SJCRH30 (cell line): Measurements from ENCODE around the gene STN1. TPM values are rescaled to one million over a fixed set of nuclear protein-coding genes. Genes with fewer than 3 reads are reported as not detected.

ENCODE experiments used
- DNase-seq, 2 experiments: peaks; one replicate each; pipeline ENCODE4 v3.0.0-alpha.2; 2015 to 2020
- H3K27ac ChIP-seq: fragments of 250-450 bp; sonication (Bioruptor Pico); 2 replicates; pipeline ENCODE4 v1.5.1; 2020; ENCODE audit warnings: mild to moderate bottlenecking, moderate library complexity
- H3K27me3 ChIP-seq: fragments of 250-450 bp; sonication (Bioruptor Pico); 2 replicates; pipeline ENCODE4 v1.5.1; 2020; ENCODE audit warnings: mild to moderate bottlenecking, moderate library complexity
- H3K36me3 ChIP-seq: fragments of 250-450 bp; sonication (Bioruptor Pico); 2 replicates; pipeline ENCODE4 v1.5.1; 2020; ENCODE audit warnings: mild to moderate bottlenecking, moderate library complexity
- H3K4me1 ChIP-seq: fragments of 250-450 bp; sonication (Bioruptor Pico); 2 replicates; pipeline ENCODE4 v1.5.1; 2020; ENCODE audit warnings: mild to moderate bottlenecking, moderate library complexity
- H3K4me3 ChIP-seq: fragments of 250-450 bp; sonication (Bioruptor Pico); 2 replicates; pipeline ENCODE4 v1.5.1; 2020; ENCODE audit warnings: mild to moderate bottlenecking, moderate library complexity
- H3K9me3 ChIP-seq: fragments of 250-450 bp; sonication (Bioruptor Pico); replicated peaks from 2 replicates; pipeline ENCODE4 v1.5.1; 2020; ENCODE audit warnings: mild to moderate bottlenecking, moderate library complexity
- total RNA-seq: library from RNA; depleted of rRNA; stranded (reverse); fragments of >200 nt; shearing (Covaris generic); gene quantifications from 2 replicates; pipeline ENCODE4 v1.2.3, GENCODE V29; 2014

STN1 gene
- total RNA-seq, 1 experiment from 2014 or later, result 10.3 TPM

GRCh38 chr10:103894441-103894864, 23.5 kb downstream of the STN1 start:
- Histone ChIP-seq H3K27me3 (no peaks in the 10 kb centered on the region), H3K9me3 (no peaks in the 10 kb centered on the region), H3K36me3 (no peaks in the 10 kb centered on the region), H3K4me3 (no peak overlapping the region), H3K4me1 (peaks cover 19% of the 10 kb centered on the region), H3K27ac (no peak overlapping the region)
- DNase-seq, result no peak

DNA sequence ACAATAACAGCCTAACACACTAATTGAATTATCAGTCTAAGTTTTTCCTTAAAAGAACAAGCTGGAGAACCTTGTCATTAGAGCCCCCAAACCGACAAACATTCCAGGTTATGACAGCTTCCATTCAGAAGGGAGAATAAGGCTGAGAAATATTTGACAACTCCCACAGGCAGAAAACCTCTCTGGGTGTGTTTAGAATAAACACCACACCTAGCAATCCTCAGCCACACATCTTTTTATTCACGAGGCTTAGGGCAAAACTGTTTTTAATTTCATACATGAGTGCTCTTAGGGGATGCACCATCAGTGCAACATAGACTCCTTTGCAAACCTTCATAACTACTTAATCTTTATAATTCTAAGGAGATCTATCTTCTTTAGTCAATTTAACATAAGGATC, 24.2 kb downstream of the STN1 start:
- Histone ChIP-seq H3K9me3 (no peaks in the 10 kb centered on the region), H3K4me1 (peaks cover 20% of the 10 kb centered on the region), H3K27ac (no peak overlapping the region), H3K4me3 (no peak overlapping the region), H3K36me3 (no peaks in the 10 kb centered on the region), H3K27me3 (no peaks in the 10 kb centered on the region)
- DNase-seq, result no peak

DNA sequence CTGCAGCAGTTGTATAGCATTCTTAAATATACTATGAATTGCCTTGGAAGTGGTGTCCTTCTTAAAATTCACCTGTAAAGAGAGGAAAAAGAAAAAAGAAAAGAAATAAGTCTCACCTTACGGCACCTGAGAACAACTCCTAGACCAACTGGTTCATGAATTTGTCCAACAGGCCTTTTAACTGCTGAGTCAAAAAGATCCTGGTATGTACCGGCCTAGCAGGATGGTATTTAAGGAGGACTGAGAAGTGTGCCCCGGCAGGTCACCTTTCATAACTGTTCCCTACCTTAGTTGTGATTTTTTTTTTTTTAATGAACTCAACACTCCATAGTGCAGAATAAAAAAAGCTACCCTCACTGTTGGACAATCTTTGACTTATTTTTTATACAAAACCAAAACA, 25.8 kb downstream of the STN1 start:
- no peaks in the 10 kb centered on the region for H3K9me3 ChIP-seq

GRCh38 chr10:103890688-103891087, 27.3 kb downstream of the STN1 start:
- no peak overlapping the region for H3K4me3 ChIP-seq
- H3K4me1 ChIP-seq, result peaks cover 27% of the 10 kb centered on the region
- DNase-seq, result no peak
- no peaks in the 10 kb centered on the region for H3K27me3 ChIP-seq
- no peak overlapping the region for H3K27ac ChIP-seq
- H3K36me3 ChIP-seq, result no peaks in the 10 kb centered on the region
- no peaks in the 10 kb centered on the region for H3K9me3 ChIP-seq

More for the DNA sequence above, 25.8 kb downstream of the STN1 start:
- Histone ChIP-seq H3K27ac (no peak overlapping the region), H3K4me3 (no peak overlapping the region), H3K27me3 (no peaks in the 10 kb centered on the region), H3K36me3 (no peaks in the 10 kb centered on the region), H3K4me1 (peaks cover 29% of the 10 kb centered on the region)
- DNase-seq, result no peak

DNA sequence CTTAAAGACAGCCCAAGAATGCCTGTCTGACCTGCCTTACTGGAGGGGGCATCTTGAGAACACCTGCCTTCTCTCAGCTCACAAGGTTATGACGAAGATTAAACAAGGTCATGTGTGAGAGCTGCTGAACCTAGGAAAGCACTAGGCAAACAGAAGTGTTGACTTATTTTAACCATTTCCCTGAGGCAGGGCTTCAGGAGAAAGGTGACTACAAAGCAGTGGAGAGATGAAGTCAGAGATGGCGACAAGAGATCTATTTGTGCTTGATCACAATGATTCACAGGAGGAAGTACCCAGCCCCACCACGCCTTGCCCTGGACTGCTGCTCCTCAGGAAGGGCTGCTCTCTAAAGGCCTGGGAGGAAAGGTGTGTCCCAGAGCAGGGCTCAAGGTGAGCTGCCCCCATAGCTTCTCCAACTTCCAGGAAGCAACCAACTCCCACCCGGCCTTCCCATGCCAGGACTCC, 27.8 kb downstream of the STN1 start:
- no peaks in the 10 kb centered on the region for H3K36me3 ChIP-seq
- DNase-seq, result no peak
- H3K4me3 ChIP-seq, result no peak overlapping the region
- peaks cover 22% of the 10 kb centered on the region for H3K4me1 ChIP-seq
- no peaks in the 10 kb centered on the region for H3K27me3 ChIP-seq
- H3K9me3 ChIP-seq, result no peaks in the 10 kb centered on the region
- H3K27ac ChIP-seq, result no peak overlapping the region

GRCh38 chr10:103889121-103889720, 28.8 kb downstream of the STN1 start:
- no peak overlapping the region for H3K4me3 ChIP-seq
- H3K36me3 ChIP-seq, result no peaks in the 10 kb centered on the region
- H3K27me3 ChIP-seq, result no peaks in the 10 kb centered on the region
- H3K27ac ChIP-seq, result no peak overlapping the region; the same call in 1 of the 2 replicates
- peaks cover 13% of the 10 kb centered on the region for H3K4me1 ChIP-seq
- DNase-seq, result no peak
- no peaks in the 10 kb centered on the region for H3K9me3 ChIP-seq

DNA sequence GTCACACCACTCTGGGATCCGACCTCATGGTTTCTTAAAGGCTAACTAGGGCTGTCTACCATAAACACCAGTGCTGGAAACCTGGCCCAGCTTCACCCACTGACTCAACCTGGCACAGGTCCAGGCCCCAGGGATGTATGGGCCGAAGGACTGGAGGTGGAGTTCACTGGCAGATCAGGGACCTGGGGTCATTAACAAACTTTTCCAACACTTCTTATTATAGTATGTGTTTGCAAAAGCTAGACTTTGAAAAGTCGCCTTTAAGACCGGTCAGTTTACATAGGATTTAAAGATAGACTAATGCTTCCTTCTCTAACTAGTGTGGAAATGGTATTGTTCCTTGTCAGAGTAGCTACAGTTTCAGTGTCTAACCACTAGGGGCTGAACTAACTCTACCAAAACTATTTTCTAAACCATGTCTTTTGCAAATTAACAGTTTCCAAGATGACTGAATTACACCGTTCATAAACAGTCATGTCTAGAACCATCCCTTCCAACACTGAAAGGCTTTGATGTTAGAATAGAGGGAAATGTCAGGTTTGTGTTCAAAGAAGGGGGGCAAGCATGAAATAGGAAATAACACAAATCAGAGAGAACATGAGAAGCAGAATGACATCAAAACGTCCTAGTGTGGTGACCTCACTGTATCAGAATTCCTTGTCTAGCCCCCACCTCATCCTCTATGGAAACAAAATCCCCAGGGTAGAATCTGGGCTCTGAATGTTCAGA, 29.7 kb downstream of the STN1 start:
- peak; percentile 56 to 77 for DNase-seq
- Histone ChIP-seq H3K27me3 (no peaks in the 10 kb centered on the region), H3K4me3 (no peak overlapping the region), H3K36me3 (no peaks in the 10 kb centered on the region), H3K4me1 (peaks cover 10% of the 10 kb centered on the region), H3K9me3 (no peaks in the 10 kb centered on the region), H3K27ac (peak overlapping the region; percentile 0; the same call in 1 of the 2 replicates)

DNA sequence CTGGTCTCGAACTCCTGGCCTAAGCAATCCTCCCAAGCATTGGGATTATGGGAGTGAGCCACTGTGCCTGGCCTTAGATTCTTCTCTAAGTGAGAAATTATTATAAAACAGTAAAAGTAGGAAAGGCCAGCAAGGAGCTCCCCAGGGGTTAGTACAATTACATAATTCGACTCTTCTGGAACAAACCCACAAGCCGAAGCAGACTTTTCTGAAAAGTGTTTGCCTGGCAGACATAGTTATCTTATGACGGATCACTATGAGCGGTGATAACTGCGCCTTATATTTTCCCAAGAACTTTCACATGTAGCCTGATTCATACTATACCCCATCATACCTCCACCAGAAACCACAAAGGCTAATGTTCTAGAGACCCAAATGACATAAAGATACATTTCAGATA, 32.4 kb downstream of the STN1 start:
- no peak for DNase-seq
- H3K27ac ChIP-seq, result no peak overlapping the region
- H3K4me3 ChIP-seq, result no peak overlapping the region
- peaks cover 10% of the 10 kb centered on the region for H3K4me1 ChIP-seq
- no peaks in the 10 kb centered on the region for H3K27me3 ChIP-seq
- no peaks in the 10 kb centered on the region for H3K9me3 ChIP-seq
- no peaks in the 10 kb centered on the region for H3K36me3 ChIP-seq

DNA sequence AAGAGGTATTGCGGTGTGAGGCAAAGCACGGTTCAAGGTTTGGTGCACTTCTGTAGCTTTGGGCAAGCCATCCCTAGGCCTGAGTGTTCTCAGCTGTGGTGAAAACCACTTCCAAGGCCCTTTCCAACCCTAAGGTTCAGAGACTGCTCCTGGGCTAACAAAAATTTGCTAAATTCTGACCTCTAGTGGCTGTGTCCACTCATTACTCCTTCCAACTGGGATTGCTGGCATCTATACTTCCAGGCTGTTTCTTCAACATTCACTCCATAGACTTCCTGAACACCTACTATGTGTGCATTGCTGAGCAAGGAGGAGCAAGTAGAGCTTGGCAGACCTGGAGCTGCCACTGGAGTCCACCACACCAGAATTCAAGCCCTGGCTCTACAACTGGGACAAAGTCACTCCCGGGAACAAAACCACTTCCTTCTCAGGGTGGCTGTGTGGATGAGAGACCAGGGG, 33.3 kb downstream of the STN1 start:
- peak; percentile 53 to 87 for DNase-seq
- no peak overlapping the region for H3K27ac ChIP-seq
- no peaks in the 10 kb centered on the region for H3K9me3 ChIP-seq
- no peaks in the 10 kb centered on the region for H3K27me3 ChIP-seq
- H3K4me3 ChIP-seq, result no peak overlapping the region
- H3K36me3 ChIP-seq, result no peaks in the 10 kb centered on the region
- peaks cover 10% of the 10 kb centered on the region for H3K4me1 ChIP-seq

- no peak for DNase-seq
- Histone ChIP-seq H3K4me3 (no peak overlapping the region), H3K36me3 (no peaks in the 10 kb centered on the region), H3K27me3 (no peaks in the 10 kb centered on the region), H3K27ac (no peak overlapping the region), H3K9me3 (no peaks in the 10 kb centered on the region), H3K4me1 (no peaks in the 10 kb centered on the region)
Observed at GRCh38 chr10:103882285-103883007, 35.5 kb downstream of the STN1 start.

- no peak for DNase-seq
- Histone ChIP-seq H3K36me3 (no peaks in the 10 kb centered on the region), H3K4me3 (no peak overlapping the region), H3K9me3 (no peaks in the 10 kb centered on the region), H3K27me3 (no peaks in the 10 kb centered on the region), H3K27ac (no peak overlapping the region), H3K4me1 (no peaks in the 10 kb centered on the region)
Observed at GRCh38 chr10:103881416-103882284, 36.3 kb downstream of the STN1 start.

- DNase-seq, result no peak
- Histone ChIP-seq H3K27me3 (no peaks in the 10 kb centered on the region), H3K36me3 (no peaks in the 10 kb centered on the region), H3K4me1 (no peaks in the 10 kb centered on the region), H3K9me3 (no peaks in the 10 kb centered on the region; the same call in 1 of the 2 replicates), H3K4me3 (no peak overlapping the region), H3K27ac (no peak overlapping the region)
Observed at GRCh38 chr10:103879831-103880230, 38.2 kb downstream of the STN1 start.

DNA sequence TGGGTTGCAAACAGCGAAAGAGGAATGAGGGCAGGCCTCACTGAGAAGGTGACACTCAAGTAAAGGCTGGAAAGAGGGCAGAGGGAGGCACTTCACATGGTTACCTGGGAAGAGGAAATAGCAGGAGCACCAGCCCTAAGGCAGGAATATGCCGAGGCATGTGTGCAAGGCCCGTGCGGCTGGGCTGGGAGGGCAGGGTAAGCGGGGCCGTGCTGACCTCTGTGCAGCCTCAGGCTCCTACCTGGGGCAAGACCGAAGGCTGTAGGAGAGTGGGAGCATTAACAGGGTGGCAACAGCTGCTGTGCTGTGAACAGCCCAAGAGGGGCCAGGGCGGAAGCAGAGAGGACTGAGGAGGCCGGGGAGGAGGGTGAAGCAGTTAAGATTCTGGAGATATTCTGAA, 38.6 kb downstream of the STN1 start:
- Histone ChIP-seq H3K36me3 (no peaks in the 10 kb centered on the region), H3K4me1 (no peaks in the 10 kb centered on the region), H3K27ac (no peak overlapping the region), H3K27me3 (no peaks in the 10 kb centered on the region), H3K9me3 (no peaks in the 10 kb centered on the region; the same call in 1 of the 2 replicates), H3K4me3 (no peak overlapping the region)
- no peak for DNase-seq

DNA sequence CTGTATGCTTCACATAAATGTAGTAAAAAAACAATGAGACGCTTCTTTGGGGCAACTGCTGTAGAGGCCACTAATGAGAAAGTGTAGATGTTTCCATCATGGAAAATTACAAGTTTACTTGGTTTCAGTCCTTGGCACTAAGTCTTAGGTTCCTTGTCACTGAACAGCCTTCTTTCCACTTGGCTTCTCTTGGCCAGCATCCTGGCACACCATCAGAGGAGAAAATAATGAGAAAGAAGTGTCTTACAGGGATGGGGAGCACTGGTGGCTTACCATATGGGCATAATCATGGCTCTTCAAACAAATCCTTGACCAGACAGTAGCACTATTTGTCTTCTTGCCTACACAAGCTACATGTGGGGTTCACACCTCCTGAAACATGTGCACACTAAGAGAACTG, 40.1 kb downstream of the STN1 start:
- H3K27me3 ChIP-seq, result no peaks in the 10 kb centered on the region
- no peak overlapping the region for H3K27ac ChIP-seq
- no peaks in the 10 kb centered on the region for H3K36me3 ChIP-seq
- no peaks in the 10 kb centered on the region for H3K4me1 ChIP-seq
- H3K4me3 ChIP-seq, result no peak overlapping the region
- H3K9me3 ChIP-seq, result no peaks in the 10 kb centered on the region; the same call in 1 of the 2 replicates
- no peak for DNase-seq
